Thoracic aorta endothelial cell (primary cell): ENCODE results near the gene FLOT2. TPM values are rescaled to one million over a fixed set of nuclear protein-coding genes. Genes with fewer than 3 reads are reported as not detected.

ENCODE experiments used
- small RNA-seq: library from RNA; depleted of rRNA; stranded (forward); fragments of <200 nt; gene quantifications from one replicate; pipeline ENCODE3, GENCODE V24; 2012
- total RNA-seq: library from RNA; depleted of rRNA; stranded (reverse); fragments of >200 nt; gene quantifications from 2 replicates; pipeline ENCODE4 v1.2.3, GENCODE V29; 2012

FLOT2 gene
- total RNA-seq: 75.6 and 75.8 TPM in 2 replicates

GRCh38 chr17:28896884-28897768 lies at the start of gene FLOT2:
Gene FLOT2, minus strand, starts transcription at chr17:28897733. Its CDS starts 159 bp downstream, at chr17:28897574.

GRCh38 chr17:28902819-28903545 lies 5.4 kb upstream of the FLOT2 start, which contains the start of gene DHRS13:
Gene DHRS13, minus strand, starts transcription at chr17:28903079. Its CDS starts 135 bp downstream, at chr17:28902944.

GRCh38 chr17:28854457-28855335 lies 42.8 kb downstream of the FLOT2 start, which contains the start of gene ERAL1:
Gene ERAL1, plus strand, starts transcription at chr17:28855016. Its CDS starts 19 bp downstream, at chr17:28855035.

GRCh38 chr17:28842282-28843012 lies 55.1 kb downstream of the FLOT2 start, which contains the start of gene FAM222B:
Gene FAM222B, minus strand, starts transcription at chr17:28842790. Its CDS starts 76,123 bp downstream, at chr17:28766667.

Small RNA genes lying within 50 kb of the gene (small RNA-seq; reads per million reads assigned to genes)
- gene RF00019: not detected

Other genes with a start within 250 kb of the FLOT2 start
- gene SDF2, start 235.8 kb downstream of the FLOT2 start, total RNA-seq: 31.2 and 36.7 TPM in 2 replicates
- gene SUPT6H, start 235.5 kb downstream of the FLOT2 start, total RNA-seq: 55.9 and 65.0 TPM in 2 replicates
- gene PROCA1, start 185.8 kb downstream of the FLOT2 start, total RNA-seq: 1.1 and 1.3 TPM in 2 replicates
- 24.9 and 96.6 TPM in 2 replicates for gene RAB34, start 179.9 kb downstream of the FLOT2 start, total RNA-seq
- gene RPL23A, start 177.7 kb downstream of the FLOT2 start, total RNA-seq: 554 and 645 TPM in 2 replicates
- 0.93 and 1.0 TPM in 2 replicates for gene TLCD1, start 171.5 kb downstream of the FLOT2 start, total RNA-seq
- 1.1 and 1.5 TPM in 2 replicates for gene NEK8, start 168.9 kb downstream of the FLOT2 start, total RNA-seq
- 24.6 and 27.9 TPM in 2 replicates for gene TRAF4, start 153.7 kb downstream of the FLOT2 start, total RNA-seq
- gene FAM222B, start 54.9 kb downstream of the FLOT2 start, total RNA-seq: 10.5 and 16.9 TPM in 2 replicates
- gene ERAL1, start 42.7 kb downstream of the FLOT2 start, total RNA-seq: 49.6 and 66.8 TPM in 2 replicates
- 6.4 and 7.4 TPM in 2 replicates for gene DHRS13, start 5.3 kb upstream of the FLOT2 start, total RNA-seq
- 24.8 and 29.4 TPM in 2 replicates for gene PHF12, start 53.8 kb upstream of the FLOT2 start, total RNA-seq
- gene SEZ6, start 108.3 kb upstream of the FLOT2 start, total RNA-seq: not detected in 2 replicates
- 1.8 and 3.1 TPM in 2 replicates for gene PIPOX, start 145.4 kb upstream of the FLOT2 start, total RNA-seq